ENCODE data around the gene SLC5A11. TPM values are rescaled to one million over a fixed set of nuclear protein-coding genes. Genes with fewer than 3 reads are reported as not detected.
"Not testable (repeated sequence)": the region's sequence is repeated elsewhere in the genome, so short reads cannot be mapped to it uniquely, and the experiment has no call there.

The SLC5A11 gene
- total RNA-seq, 1 donor from 2014 or later, result 0.22 TPM

- H3K36me3 Mint-ChIP-seq, result no peaks in the 10 kb centered on the region
- TF ChIP-seq CTCF (IDR thresholded peaks at IDR 0.05; ENCODE audit: unreplicated experiment), result no peak
- H3K9me3 Mint-ChIP-seq, result no peaks in the 10 kb centered on the region
- H3K27me3 Mint-ChIP-seq (ENCODE audit: low read depth), result peaks cover 4% of the 10 kb centered on the region
- DNase-seq (ENCODE audit: low spot score in 2 of 2, unreplicated experiment in 2 of 2), result no peak
- peaks cover 4% of the 10 kb centered on the region for H3K4me1 Mint-ChIP-seq
- H3K27ac Mint-ChIP-seq, result no peak overlapping the region
- no peak overlapping the region for H3K4me3 Mint-ChIP-seq
Measured at GRCh38 chr16:24837969-24838368, 7.8 kb upstream of the SLC5A11 start.

- Mint-ChIP-seq H3K9me3 (no peaks in the 10 kb centered on the region), H3K36me3 (no peaks in the 10 kb centered on the region), H3K27me3 (ENCODE audit: low read depth) (peaks cover 4% of the 10 kb centered on the region), H3K4me3 (no peak overlapping the region), H3K4me1 (peaks cover 4% of the 10 kb centered on the region), H3K27ac (peak overlapping the region; percentile 69)
- TF ChIP-seq CTCF (IDR thresholded peaks at IDR 0.05; ENCODE audit: unreplicated experiment), result no peak
- DNase-seq (ENCODE audit: low spot score in 2 of 2, unreplicated experiment in 2 of 2), result no peak
Measured at GRCh38 chr16:24838554-24839266, 7.1 kb upstream of the SLC5A11 start.

- Mint-ChIP-seq H3K36me3 (no peaks in the 10 kb centered on the region), H3K27me3 (ENCODE audit: low read depth) (peaks cover 4% of the 10 kb centered on the region), H3K27ac (no peak overlapping the region), H3K4me3 (no peak overlapping the region), H3K9me3 (no peaks in the 10 kb centered on the region), H3K4me1 (peaks cover 2% of the 10 kb centered on the region)
- no peak for DNase-seq (ENCODE audit: low spot score in 2 of 2, unreplicated experiment in 2 of 2)
- TF ChIP-seq CTCF (IDR thresholded peaks at IDR 0.05; ENCODE audit: unreplicated experiment), result no peak
Measured at GRCh38 chr16:24839347-24839972, 6.3 kb upstream of the SLC5A11 start.

GRCh38 chr16:24841291-24841690 lies 4.5 kb upstream of the SLC5A11 start:
- no peak overlapping the region for H3K27ac Mint-ChIP-seq
- no peaks in the 10 kb centered on the region for H3K36me3 Mint-ChIP-seq
- H3K4me1 Mint-ChIP-seq, result no peaks in the 10 kb centered on the region
- DNase-seq (ENCODE audit: low spot score in 2 of 2, unreplicated experiment in 2 of 2), result no peak
- no peaks in the 10 kb centered on the region for H3K9me3 Mint-ChIP-seq
- no peak overlapping the region for H3K4me3 Mint-ChIP-seq
- TF ChIP-seq CTCF (IDR thresholded peaks at IDR 0.05; ENCODE audit: unreplicated experiment), result no peak
- H3K27me3 Mint-ChIP-seq (ENCODE audit: low read depth), result peaks cover 4% of the 10 kb centered on the region

GRCh38 chr16:24844101-24845030 lies 1.4 kb upstream of the SLC5A11 start:
- Mint-ChIP-seq H3K36me3 (no peaks in the 10 kb centered on the region), H3K9me3 (no peaks in the 10 kb centered on the region), H3K27ac (no peak overlapping the region), H3K4me3 (no peak overlapping the region), H3K4me1 (no peaks in the 10 kb centered on the region), H3K27me3 (ENCODE audit: low read depth) (peaks cover 5% of the 10 kb centered on the region)
- no peak for DNase-seq (ENCODE audit: low spot score in 2 of 2, unreplicated experiment in 2 of 2)
- no peak for TF ChIP-seq CTCF (IDR thresholded peaks at IDR 0.05; ENCODE audit: unreplicated experiment)

- H3K36me3 Mint-ChIP-seq; H3K4me3 Mint-ChIP-seq; DNase-seq (ENCODE audit: low spot score in 2 of 2, unreplicated experiment in 2 of 2); H3K27ac Mint-ChIP-seq; H3K4me1 Mint-ChIP-seq; H3K9me3 Mint-ChIP-seq; H3K27me3 Mint-ChIP-seq (ENCODE audit: low read depth): not testable (repeated sequence)
Measured at GRCh38 chr16:24845031-24845365, 765 bp upstream of the SLC5A11 start.

Data from mesothelial cell of epicardium (in vitro differentiated cells).